SKM-1 treated with dmso at 0.1 percent for 144 hours (cell line): ENCODE results near the gene KIRREL3.

Source experiments
- DNase-seq: peaks from one replicate; lab custom pipeline; 2025; ENCODE audit not compliant: unreplicated experiment; lab: John Stamatoyannopoulos, UW

KIRREL3 gene

DNA sequence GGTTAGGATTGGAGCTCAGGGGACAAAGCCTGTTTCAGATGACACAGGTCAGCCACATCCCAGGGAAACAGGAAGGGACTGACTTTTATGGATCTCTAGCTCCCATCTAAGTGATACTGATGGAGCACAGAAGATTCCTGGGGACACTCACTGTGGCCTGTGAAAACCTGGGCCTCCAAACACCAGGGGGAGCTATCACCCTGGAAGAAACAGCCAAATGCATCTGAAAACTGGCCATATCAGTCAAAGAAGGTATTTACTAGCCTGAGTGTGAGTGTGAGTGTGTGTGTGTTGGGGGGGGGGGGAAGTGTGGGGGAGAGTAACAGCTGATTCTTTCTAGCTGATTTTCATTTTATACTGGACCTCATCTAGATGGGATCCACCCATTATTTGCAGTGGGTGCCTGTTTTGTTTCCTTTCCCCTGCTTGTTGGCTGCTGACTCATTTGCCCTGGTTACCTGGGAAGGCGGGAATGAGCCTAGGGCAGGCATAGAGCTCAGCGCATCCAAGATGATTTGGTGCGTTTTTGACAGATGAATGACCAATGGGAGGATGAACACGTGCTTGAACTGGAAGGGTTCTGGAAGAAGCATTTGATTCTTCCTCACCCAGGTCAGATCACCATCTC is 284.0 kb downstream of the KIRREL3 start:
- no peak for DNase-seq

DNA sequence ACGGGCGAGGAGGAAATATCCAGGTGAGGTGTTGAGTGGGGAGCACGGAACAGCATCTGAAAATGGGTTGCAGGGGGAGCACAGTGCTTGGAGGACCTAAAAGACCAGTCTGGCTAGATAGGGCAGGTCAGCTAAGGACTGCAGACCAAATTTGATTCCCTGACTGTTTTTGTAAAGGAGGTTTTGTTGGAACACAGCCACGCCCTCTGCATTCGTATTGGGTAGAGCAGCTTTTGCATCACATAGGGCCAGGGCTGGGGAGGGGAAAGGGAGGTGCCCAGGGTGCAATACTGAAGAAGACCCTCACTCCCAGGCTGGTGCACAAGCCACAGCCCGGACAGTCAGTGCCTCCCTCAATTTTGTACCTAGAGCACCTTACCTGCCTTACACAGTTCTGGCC is 286.8 kb downstream of the KIRREL3 start:
- no peak for DNase-seq

DNA sequence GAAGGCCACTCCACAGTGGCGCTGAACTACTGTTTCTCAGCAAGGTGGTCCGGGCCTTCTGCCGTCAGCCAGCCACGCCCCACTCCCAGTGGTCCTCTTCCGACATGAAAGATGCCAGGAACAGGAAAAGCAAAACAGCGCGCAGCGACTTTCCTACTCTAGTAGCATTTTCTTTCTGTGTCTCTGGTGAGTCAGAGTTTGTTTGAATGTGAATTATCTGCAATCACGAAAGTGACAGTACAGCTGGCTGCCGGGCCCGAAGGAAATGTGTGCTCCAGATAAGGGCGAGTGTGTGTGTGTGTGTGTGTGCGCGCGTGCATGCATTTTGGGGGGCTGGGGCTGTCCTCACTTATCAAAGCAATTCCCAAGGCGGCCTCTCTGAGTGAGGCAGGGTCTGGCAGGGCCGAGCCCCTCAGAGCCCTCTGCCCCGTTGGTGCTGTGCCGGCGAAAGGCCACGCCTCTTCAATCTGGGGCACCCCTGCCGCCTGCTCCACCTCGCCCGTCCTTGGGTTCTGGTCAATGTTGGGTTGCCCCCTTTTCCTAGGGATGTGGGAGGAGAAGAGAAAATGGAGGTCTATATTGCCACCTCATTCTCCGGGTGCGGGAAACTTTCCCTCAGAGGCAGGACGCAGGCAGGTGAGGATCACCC is 288.5 kb downstream of the KIRREL3 start:
- no peak for DNase-seq

DNA sequence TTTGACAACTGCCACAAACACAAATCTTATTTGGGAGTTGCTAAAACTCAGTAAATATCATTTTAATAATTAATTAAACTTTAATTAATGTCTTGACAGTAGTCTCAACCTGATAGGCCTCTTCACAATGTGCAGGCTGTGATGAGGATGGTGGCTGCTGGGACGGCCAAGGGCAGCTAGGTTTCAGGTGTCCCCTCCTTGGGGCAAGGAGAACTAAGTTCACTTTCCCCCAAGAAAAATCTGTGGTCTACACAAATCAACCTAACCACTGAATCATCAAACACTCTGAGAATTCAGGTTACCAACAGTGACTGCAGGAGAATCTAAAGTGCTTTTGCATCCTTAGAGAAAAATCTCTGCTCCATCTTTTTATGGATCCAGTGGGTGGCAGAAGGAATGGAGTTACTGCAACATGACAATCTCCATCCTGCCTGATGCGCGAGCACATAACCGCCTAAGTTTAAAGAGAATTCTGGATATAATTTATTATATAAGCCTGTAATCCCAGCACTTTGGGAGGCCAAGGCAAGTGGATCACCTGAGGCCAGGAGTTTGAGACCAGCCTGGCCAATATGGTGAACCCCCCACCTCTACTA is 289.7 kb downstream of the KIRREL3 start:
- DNase-seq, result no peak

DNA sequence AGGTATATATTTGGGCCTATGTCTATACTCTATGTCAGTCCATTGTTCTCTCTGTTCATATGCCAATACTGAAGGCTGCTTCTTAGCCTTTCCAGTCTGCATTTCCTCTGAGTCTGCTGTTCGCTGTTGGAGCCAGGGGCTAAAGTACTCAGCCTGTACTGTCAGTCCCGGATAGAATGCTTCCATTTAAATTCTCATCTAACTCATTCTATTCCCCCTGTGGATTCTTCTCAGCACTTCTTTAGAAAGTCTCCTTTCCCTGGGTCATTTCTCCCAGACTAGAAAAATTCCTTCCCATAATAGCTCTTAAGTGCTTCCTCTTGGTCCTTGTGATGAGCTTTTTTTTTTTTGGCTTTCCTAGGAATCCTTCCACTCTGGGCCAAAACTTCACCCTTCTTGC is 293.1 kb downstream of the KIRREL3 start:
- DNase-seq, result no peak

DNA sequence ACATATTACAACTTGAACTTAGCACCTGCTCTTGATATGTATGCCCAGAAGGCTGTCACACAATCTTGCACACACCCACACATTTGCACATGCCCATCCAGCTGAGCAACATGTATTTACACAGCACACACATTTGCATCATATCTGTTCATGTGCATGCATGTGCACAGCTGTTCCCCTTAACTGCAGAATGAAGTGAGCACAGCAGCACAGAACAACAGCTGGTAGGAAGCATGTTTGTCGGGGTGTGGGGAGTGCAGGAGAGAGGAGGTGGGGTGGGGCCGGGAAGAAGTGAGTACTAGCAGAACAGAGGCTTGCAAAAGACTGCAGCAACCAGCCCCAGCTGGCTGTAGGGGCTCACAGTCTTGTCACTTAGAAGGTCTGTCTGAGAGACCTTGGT is 296.5 kb downstream of the KIRREL3 start:
- no peak for DNase-seq

DNA sequence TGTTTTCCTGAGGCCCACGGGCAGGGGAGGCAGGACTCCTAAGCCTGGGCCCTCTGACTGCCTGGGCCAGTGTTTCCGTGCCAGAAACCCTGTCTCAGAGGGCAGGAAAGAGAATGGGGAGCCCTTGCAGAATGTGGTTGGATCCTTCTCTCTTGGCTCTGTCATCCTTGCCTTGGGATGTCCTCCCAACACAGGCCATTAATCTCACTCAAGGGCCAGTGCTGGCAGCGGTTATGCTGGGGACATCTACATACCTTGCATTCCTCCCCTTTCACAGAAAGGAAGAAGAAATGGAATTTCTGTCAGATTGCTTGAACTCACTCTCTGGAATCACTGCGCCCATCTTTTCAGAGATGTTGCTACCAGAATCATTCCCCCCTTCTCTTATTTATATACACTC is 296.9 kb downstream of the KIRREL3 start:
- no peak for DNase-seq

DNA sequence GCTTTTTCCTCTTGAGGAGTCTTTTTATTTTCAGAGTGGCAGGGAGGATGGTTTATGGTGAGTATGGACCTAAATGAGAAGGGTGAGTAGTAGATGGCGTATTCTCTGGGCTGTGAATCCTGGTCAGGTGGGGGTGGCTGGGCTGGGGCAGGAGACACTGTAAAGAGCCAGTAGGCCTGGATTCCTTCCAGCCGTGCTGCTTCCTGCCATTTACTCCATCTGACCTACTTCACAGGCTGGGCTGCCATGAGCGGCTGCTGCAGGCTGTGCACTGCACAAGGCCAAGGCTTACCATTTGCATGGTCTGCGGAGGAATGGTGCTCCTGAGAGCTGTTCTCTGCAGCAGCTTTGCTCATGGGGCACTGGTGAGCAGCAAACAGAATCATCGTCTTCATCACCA is 297.6 kb downstream of the KIRREL3 start:
- no peak for DNase-seq

DNA sequence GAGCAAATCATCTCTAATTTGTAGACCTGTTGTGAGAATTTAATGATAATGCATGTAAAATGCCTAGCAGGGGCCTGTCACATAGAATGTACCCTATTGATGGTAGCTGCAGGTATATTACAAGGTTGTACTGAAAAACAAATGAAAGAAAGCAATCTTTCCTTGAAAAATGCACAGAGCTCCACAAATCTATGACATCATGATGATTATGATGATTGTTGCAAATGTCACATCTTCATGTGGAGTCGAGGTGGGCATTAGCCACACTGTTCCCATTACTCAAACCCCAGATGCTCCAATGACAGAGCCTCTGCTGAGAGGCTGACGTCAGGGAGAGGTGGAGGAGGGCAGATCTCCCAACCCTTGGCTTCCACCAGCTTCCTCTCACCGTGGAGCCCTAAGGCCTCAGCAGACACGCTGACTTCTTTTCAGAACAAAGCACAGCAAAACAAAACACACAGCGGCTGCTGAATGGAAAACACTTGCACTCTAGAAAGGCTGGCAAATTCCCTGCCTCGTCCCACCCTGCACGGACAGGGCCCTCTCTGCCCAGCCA is 298.3 kb downstream of the KIRREL3 start:
- no peak for DNase-seq

DNA sequence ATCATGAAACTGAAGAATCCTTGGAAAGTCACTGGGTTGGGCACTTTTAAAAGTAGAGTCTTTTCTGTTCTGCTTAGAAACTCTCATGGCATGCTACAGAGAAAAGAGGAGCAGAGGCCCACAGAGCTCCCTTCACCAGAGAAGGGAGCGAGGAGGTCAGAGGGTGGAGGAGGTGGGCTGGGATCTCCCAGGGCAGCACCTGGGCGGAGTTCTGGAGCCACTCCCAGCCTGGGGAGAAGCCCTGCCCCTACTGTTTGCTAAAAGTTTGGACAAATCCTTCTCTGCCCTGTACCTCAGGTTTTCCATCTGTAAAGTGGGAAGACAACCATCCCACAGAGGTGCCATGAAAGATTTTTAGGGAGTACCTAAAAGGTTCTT is 299.1 kb downstream of the KIRREL3 start:
- DNase-seq, result no peak

DNA sequence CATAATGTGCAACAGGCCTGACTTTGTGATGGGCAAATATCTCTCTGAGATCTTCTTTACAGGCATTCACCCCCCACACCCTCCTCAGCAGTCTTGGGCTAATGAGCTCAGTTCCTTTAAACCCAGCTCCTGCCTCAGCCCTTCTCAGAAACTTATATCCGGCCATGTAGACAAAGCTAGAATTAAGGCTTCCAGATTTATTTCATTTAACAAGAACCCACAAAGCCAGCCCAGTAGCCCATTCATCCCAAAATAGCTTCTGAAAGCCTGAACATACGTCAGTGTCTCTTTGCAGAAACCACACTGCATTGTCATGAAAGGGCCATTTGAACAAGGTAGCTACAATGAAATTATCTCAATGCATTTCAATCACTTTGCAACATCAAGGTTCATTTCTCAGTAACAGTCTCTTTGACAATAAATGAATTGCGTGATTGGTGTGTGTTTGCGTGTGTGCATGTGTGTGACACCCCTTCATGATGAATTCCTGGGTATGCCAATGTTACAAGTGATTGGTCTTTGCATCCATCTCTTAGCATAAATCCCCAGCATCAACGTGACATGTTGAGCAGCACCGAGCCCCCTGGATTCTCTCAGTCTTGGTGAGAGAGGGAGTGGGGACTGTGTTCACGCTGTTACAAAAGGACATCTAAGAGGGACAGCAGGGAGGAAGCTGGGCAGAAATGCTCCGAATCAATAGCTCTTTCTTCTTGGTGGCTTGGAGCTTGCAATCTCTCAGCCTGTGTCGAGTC is 299.6 kb downstream of the KIRREL3 start:
- no peak for DNase-seq

DNA sequence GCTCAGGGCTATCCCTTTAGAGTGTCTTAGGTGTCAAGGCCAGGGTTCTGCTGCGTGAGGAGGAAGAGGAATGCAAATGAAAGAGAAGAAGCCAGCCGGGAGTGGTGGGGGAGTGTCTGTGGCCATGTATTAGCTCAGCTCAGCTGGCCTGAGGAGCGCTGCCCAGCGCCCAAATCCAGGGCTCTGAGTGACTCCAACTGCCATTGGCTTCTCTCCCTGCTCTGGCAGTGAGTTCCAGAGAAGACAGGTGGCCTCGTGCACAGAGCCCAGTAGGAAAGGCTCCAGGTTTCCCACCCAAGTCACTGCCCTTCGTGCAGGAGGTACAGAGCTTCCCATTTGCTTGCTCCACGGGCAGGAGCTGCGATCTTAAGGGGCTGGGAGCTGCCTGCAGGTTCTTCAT is 302.0 kb downstream of the KIRREL3 start:
- no peak for DNase-seq

DNA sequence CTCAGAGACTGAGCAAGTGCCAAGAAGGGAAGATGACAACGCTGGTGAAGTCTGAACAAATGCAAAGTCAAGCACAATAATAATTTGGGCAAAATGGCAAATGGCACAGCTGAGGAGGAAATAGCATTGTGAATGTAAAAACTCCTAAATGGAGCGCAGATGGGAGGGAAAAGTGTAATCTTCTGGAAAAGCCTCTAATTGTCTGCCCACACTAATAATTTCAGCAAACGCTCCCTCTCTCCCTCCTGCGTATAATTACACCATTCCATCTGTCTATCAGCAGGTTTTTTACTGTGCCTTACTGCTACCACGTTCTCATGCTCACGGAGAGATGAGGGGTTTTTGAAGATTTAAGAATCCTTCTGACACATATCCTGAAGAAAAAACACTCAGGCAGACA is 302.6 kb downstream of the KIRREL3 start:
- no peak for DNase-seq

DNA sequence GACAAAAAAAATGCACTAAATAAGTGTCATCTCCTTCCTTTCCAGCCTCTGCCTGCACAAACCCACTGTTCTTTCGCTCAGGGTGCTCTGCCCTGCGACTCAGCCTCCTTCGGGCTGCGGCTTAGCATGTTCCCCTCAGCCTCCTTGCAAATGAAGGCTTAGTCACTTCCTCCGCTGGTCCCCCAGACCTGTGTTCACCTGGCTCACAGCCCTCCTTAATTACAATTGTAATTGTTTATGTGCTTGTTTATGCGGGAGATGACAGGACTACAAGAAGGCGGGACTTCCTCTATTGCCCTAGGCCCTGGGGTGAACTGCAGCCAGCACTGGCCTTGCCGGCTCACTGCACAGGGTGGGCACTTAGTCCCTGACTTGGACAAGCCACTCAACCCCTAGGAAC is 303.6 kb downstream of the KIRREL3 start:
- DNase-seq, result no peak

DNA sequence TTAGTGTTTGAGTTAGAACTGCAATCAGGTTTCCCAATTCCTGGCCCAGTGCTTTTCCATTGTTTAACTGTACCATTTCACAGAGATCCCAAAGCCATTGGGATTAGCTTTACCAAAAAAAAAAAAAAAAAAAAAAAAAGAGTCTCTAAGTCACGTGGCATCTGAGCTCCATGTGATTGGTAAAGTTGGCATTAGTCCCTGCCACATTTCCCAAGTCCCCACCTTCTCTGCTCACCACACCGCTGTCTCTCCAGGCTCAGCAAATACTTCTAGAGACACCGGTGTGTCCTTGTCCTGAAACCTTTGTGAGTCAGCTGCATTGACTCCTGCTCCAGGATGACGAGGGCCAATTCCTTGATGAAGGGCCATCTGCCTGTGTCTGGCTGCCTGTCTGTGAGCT is 305.3 kb downstream of the KIRREL3 start:
- DNase-seq, result no peak

DNA sequence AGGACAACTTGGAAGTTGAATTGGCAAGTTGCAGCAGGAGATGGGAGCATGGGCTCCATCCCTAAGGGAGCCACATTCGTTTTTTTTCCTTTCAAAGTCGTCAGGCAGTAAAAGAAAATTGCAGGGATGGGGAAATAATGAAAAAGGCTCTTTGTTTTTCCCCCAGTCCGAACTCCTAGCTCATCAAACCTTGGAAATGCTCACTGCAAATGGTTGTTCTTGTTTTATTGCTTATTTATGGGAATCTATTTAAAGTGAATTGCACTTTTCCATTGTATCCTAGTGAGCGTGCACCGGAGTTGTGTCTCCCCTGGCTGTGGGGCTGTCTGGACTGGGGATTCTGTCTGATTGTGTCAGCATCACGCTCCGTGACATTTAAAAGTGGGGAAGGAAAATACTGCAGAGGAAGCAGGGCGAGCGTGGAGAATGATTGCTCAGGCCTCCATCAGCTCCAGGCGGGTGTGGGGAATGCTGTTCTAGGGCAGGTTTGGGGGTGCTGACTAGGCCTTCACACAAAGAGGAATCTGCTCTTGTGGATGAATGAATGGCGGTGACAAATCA is 306.4 kb downstream of the KIRREL3 start:
- no peak for DNase-seq

DNA sequence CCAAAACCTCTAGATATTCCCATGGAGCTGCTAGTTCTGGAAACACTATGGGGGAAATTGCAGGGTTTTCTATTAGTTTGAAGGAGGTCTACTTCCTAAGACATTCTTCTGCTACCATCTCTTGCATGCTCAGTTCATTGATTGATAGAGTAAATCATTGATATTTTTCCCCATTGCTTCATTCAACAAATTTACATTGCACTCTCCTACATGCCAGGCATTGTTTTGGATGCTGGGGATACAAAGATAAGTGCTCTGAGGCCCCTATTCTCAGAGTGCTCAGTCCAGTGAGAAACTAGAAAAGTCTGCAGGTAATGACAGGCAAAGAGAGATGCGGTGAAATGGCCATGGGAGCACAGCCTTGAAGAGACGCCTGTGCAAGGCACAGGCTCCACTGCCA is 313.1 kb downstream of the KIRREL3 start:
- no peak for DNase-seq

DNA sequence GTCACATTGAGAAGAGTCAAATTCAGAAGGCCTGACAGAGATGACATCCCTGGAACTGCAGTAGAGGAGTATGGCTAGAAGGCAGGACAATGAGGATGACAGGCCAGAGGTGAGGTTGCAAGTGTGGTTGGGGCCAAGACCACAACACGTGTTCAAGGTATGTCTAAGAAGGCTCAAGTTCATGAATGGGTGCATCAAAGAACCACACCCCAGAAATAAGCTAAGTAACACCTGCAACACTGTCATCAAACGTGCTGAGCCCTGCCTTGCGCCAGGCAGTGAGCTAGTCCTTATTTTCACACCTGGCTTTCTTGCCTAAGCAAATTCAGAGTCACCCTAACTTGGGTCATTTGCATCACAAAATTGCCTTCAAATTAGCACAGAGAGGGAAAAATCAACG is 313.6 kb downstream of the KIRREL3 start:
- DNase-seq, result no peak

DNA sequence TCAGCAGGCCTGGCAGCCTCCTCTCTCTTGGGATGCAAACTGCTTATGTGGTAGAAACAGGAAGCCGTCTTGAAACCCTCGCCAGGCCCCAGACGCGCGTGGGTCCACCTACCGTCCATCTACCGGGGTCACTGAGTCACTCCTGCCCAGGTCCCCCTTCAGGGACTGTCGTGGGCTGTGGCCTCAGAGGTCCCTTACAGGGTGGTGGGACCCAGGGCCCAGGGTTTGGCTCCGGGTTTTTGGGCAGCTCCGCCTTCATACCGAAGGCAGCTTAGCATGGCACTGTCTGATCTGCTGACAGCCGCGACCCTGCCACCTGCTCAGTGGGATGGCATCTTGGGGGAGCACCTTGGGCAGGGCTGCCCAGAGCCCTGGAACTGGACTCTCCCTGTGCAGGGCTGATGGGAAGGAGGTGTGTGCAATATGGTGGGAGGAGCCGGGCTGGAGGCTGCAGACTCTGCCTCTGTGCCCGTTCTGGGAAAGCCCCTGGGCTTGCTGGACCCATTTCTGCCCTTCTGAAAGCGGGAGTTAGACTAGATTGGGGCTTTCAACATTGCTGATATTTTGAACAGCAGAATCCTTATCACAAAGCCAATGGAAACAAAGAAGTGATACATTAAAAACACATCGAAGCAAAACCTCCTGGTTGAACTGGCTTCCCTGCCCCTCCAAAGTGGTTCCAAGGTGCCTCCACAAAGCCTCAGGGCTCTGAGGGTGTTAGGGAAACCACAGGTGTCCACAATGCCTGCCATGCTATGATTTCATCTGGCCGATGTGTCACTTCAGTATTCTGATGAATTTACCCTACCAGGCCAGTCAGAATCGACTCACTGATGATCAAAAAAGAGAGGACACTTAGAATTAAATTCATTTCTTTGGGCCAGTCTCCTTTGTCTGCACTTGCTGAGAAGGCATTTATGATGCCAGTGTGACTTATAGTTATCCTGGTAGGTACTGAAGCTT is 316.5 kb downstream of the KIRREL3 start:
- DNase-seq, result no peak

DNA sequence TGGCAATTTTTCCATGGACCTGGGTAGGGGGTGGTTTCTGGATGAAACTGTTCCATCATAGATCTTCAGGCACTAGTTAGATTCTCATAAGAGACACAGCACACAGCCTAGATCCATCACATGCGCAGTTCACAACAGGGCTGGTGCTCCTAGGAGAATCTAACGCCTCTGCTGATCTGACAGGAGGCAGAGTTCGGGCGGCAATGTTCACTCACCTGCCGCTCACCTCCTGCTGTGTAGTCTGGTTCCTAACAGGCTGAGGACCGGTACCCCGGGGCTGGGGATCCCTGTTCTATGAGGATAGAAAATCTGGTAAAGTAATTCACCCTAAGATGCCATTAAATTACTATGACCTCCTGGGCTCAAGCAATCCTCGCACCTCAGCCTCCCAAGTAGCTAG is 318.0 kb downstream of the KIRREL3 start:
- DNase-seq, result no peak
